ENCODE results near the gene HSP90AB1.

Gene HSP90AB1

DNA sequence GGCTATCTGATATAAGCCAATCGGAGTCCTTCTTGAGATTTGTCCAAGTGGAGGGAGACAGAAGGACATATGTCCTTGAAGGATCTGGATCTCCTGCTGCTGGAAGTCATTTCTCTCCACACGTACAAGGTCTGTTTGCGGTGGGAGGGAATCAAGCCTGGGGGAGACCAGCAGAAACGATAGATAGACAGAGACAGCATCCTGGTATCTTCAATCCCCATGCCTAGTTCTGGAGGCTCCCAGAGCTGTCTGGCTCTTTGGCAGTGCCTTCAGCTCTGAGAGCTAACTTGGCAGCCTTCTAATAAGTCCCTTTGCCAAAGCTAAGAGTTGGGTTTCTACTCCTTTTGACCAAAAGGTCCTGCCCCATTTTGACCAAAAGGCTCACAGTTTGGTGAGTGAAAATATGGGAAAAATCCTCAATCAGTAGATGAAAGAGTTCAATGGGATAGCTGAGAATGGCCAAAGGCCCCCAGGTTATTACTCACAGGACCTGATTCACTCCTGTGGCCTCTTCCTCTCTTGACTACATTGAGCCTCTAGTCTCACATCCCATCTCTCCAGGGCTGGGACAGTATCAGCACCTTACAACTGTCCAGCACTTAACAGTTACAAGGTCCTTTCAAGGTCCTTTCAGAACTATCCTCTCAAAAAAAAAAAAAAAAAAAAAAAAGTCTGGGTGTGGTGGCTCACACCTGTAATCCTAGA lies 45.9 kb downstream of the HSP90AB1 start:
- no peak for DNase-seq

DNA sequence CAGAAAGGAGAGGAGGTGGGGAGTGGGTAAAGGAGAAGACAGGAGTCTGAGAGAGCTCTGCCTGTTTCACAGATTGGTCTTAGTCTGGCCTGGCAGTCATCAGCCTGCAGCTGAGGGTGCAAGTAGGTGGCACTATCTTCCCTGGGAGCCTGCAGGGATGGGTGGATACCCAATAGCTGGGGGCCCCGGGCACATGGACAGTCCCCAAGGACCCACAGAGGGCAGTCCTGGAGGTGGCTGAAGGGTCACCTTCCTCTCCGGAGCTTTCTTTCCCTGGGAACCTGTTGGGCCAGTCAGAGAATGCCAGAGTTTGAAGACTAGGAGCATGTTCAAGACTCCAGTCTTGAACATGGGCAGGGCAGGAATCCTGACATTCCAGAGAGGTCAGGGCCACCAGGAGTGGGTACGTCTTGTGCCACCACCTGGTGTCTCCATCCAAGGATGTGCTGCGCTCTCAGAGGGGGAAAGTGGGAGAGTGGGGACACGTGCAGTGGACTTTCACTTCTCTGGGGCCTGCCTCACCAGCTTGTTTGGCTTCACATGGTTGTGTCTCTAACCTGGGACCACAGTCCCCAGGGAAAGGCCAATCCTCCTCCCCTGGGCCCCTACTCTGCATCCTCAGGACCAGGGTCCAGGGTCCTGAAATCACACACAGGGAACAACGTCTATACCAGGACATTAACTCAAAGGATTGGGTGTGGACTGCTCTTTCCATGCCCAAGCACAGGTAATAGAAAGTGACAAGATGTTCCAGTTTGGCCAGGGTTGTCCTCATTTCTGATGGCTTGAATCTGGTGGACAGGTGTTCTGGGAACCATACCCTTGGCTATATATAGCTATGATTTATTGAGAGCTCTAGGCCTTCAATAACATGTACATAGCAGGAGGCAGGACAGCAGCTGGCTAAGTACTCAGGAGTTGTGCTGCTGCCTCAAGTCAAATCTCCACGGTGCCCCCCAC lies 48.2 kb downstream of the HSP90AB1 start:
- no peak for DNase-seq

DNA sequence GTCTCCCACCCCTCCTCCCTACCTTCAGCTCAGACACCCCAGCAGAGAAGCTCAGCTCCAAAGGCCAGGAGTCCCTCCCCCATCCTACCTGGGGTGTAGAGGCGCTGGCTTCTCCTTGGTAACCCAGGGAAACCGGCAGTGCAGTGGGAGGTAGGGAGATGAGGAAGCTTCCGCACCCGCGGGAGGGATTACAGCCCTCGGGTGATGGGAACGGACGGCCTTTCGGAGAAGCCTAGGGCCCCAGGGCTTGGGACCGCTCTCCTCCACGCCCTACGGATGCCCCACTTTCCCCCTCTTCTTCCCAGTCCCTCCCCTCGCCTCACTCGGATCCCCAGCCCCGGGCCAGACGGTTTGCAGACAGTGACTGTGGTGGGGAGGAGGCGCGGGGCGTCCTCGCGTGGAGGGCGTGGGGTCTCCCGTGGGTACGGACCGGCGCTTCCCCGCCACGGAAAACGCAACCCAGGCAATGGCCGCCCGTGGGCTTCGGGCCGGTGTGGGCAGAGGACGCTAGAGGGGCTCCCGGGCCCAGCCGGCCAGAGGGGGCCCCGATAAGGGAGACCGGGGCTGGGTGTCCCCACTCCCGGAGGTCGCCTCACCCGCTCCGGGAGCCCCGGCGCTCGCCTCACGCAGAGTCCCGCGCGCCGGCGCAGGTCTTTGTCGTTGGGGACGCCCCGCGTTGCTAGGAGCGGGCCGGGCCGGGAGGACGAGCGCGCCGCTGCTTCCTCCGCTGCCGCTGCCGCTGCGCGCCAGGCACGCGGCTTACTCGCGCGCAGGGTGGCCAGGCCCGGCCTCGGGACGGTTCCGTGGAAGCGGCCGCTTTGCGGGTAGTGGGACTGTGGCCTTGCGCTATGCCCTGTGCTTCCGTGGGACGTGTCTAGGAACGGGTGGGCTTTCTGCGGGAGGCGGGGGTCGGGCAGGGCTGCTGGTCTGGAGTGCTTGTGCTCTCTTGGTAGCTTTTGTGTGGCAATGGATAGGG lies 50.5 kb downstream of the HSP90AB1 start:
- DNase-seq, result no peak

GRCh38 chr6:44298055-44298803 lies 51.3 kb downstream of the HSP90AB1 start:
- no peak for DNase-seq

DNA sequence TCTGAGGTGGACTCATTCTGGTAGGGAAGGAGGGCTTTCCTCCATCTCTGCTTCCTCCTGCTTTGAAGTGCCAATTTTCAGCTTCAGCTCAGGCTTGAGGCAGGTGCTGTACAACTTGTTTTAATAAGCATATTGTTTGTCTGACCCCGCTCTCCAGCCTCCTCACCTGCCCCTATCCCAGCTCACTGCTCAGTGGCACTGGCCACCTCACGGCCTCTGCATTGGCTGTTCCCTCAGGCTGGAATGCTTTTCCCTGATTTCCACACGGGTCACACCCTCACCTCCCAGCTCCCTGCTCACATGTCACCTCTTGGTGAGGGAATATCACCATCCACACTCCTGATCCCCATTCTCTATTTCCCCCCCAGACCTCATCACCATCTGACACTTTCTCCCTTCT lies 52.0 kb downstream of the HSP90AB1 start:
- no peak for DNase-seq

DNA sequence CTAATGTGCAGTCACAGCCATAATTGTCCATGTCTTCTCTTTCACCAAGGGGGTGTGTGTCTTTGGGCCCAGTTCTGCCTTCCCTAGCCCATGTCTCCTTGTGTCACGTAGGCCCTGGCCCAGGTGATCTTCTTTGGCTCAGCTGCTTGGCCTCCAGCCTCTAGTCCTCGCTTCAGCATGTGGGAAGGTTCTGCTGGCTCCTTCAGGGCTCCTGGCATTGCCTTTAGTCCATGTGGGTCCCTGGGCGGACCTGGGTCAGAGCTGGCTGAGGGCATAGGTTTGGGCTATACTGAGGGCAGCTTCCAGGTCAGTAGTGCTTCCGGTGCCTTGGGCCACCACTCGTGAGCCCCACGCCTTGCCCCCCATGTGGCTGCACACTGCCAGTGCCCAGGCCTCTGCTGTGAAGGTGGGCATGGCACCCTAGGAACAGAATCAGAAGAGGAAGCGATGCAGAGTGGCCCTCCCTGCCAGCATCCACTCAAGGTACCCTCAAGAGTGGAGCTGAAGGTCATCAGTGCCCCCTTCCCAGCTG lies 53.5 kb downstream of the HSP90AB1 start:
- DNase-seq, result no peak

DNA sequence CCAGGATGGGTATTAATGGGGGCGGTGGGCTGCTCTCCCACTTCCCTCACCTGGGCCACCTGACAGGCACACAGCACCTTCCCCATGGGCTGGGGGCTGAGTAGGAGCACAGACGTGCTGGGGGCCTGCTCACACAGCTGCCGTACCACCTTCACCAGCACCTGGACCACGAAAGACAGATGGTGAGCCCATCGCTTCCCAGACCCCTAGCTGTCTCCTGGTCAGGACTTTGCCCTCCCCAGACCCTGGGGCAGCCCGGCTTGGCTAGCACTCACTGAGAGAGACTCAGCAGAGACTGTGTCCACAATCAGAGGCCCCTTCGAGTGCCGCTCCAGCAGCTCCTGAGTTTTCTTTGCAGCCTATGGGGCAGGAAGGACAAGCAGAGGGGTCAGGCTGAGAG lies 54.2 kb downstream of the HSP90AB1 start:
- no peak for DNase-seq

GRCh38 chr6:44301782-44302564 lies 55.1 kb downstream of the HSP90AB1 start:
- DNase-seq, result no peak

GRCh38 chr6:44302856-44303255 lies 56.0 kb downstream of the HSP90AB1 start:
- no peak for DNase-seq

Data from bone marrow (tissue), 2 donors.